HG02885 (cell line): ENCODE data around the gene RNMT.

Source experiments
- ATAC-seq: cut with Tn5 transposase; IDR thresholded peaks from one replicate; pipeline ENCODE4 v1.9.1; 2021; ENCODE audit warnings: mild to moderate bottlenecking; ENCODE audit not compliant: unreplicated experiment, poor library complexity

The RNMT gene

GRCh38 chr18:13809531-13810255, 83.2 kb downstream of the RNMT start:
- ATAC-seq: no peak

DNA sequence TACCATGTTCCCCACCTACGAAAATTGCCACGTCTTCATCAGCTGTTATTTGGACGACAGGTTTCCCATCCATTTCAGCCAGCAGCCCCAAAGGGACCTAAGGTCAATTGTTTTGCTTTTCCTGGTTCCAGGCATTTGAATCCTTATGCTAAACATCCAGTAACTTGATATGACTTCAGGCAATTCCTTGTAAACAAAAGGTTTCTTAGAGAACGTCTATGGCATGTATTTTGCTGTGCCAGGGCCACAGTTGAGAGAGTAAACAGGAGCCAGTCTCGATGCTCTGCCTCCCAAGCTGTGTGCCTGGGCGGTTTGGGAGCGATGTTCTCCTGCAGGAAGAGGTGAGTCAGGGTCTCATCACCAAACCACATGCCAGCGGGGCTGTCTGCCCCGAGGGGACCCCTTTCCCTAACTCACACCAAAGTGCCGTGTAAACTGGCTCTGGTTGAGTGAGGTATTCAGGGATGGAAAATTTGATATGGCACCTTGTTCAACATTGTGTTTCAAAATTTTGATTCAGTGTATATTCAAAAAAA, 84.5 kb downstream of the RNMT start:
- no peak for ATAC-seq

GRCh38 chr18:13811993-13812392, 85.5 kb downstream of the RNMT start:
- ATAC-seq: no peak

DNA sequence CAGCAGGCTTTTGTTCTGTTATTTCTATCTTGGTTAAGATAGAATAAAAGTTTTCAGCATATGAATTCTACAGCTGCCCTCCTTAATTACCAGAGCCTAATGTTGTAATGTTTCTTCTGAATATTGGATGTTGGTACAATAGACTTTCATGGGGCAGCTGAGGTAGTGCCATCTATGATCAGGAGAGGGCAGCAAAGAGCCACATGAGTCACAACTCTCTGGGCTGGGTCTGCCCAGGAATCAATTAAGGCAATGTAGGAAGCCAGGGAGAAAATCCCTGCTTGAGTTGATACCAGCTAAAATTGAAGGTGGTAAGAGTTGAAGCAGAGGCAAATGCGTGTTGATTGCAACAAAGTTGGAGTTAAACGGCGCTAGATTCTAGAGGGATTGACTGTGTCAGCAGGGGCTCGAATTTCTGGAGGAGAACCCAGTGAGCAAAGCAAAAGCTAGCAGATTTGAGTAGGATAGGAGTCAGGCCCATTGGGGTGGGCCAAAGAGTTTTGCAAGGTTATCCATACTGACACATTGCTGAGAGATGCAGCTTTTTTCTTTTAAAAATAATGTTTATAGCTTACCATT, 86.9 kb downstream of the RNMT start:
- peak; percentile 93 for ATAC-seq
